A673 (cell line): ENCODE measurements around the gene CATSPERB. TPM values are rescaled to one million over a fixed set of nuclear protein-coding genes. Genes with fewer than 3 reads are reported as not detected.

Experiments used
- BruUV-seq: library from RNA; stranded (reverse); fragments of 400-500 nt; replicated peaks from 2 replicates; lab custom pipeline; 2021; lab: Mats Ljungman, UMichigan
- CTCF ChIA-PET: fragments of 300-600 bp; sonication (Branson Sonifier 250); formaldehyde crosslinking; loops from one replicate; lab custom pipeline; 2022; ENCODE audit warnings: antibody characterized with exemption; lab: Charles Lee
- POLR2A ChIA-PET: fragments of 300-600 bp; sonication (Branson Sonifier 250); formaldehyde crosslinking; loops from one replicate; lab custom pipeline; 2022; ENCODE audit warnings: antibody characterized with exemption; ENCODE audit not compliant: low non-redundant PET; lab: Charles Lee
- DNase-seq: peaks from one replicate; pipeline ENCODE4 v3.0.0-alpha.2; 2015; ENCODE audit warnings: low spot score
- H3K27ac ChIP-seq: fragments of 200-600 bp; sonication (generic); 2 replicates; pipeline ENCODE4 v1.5.1; 2016; ENCODE audit warnings: mixed run types, low read depth, mild to moderate bottlenecking, mixed read lengths, antibody characterized with exemption, low read length; ENCODE audit not compliant: poor library complexity, severe bottlenecking
- H3K27me3 ChIP-seq: fragments of 200-600 bp; sonication (generic); replicated peaks from 2 replicates; pipeline ENCODE4 v1.6.1; 2017; ENCODE audit warnings: mixed run types, low read depth, mild to moderate bottlenecking, mixed read lengths, antibody characterized with exemption, low read length; ENCODE audit not compliant: insufficient read depth, poor library complexity
- H3K36me3 ChIP-seq: fragments of 200-600 bp; sonication (generic); 2 replicates; pipeline ENCODE4 v1.6.1; 2016; ENCODE audit warnings: mixed run types, mild to moderate bottlenecking, mixed read lengths, antibody characterized with exemption, low read length; ENCODE audit not compliant: insufficient read depth, poor library complexity, severe bottlenecking
- H3K4me1 ChIP-seq: fragments of 200-600 bp; sonication (generic); 2 replicates; pipeline ENCODE4 v1.6.1; 2017; ENCODE audit warnings: mixed run types, mild to moderate bottlenecking, mixed read lengths, antibody characterized with exemption, low read length; ENCODE audit not compliant: insufficient read depth, poor library complexity, severe bottlenecking
- H3K4me3 ChIP-seq: fragments of 200-600 bp; sonication (generic); 2 replicates; pipeline ENCODE4 v1.5.1; 2016; ENCODE audit warnings: low read depth, mixed run types, mild to moderate bottlenecking, mixed read lengths, low read length; ENCODE audit not compliant: poor library complexity, severe bottlenecking
- H3K9me3 ChIP-seq: fragments of 200-600 bp; sonication (generic); 2 replicates; pipeline ENCODE4 v1.6.1; 2016; ENCODE audit warnings: mixed run types, low read depth, mild to moderate bottlenecking, mixed read lengths, antibody characterized with exemption, low read length; ENCODE audit not compliant: poor library complexity, severe bottlenecking
- EZH2 ChIP-seq: fragments of 200-600 bp; sonication (generic); IDR thresholded peaks from 2 replicates; pipeline ENCODE4 v1.6.1; 2017; ENCODE audit warnings: borderline replicate concordance, low read depth, mild to moderate bottlenecking, mixed read lengths, antibody characterized with exemption, low read length; ENCODE audit not compliant: poor library complexity, severe bottlenecking
- intact Hi-C: fragments of 100-400 bp; cut with micrococcal nuclease; formaldehyde crosslinking; loops from one replicate; pipeline ENCODE4 v1.10.0; 2022; ENCODE audit not compliant: unreplicated experiment
- total RNA-seq: library from RNA; stranded (reverse); gene quantifications from 2 replicates; pipeline ENCODE4 v1.2.3, GENCODE V29; 2021
- TF ChIP-seq, protein P1 (sequence below): fragments of 300-800, 200-600 bp; sonication (generic); conservative IDR thresholded peaks from 2 replicates; pipeline ENCODE4 v1.5.1; 2017; ENCODE audit warnings: low read depth, mild to moderate bottlenecking, antibody characterized with exemption, low read length, moderate library complexity, mixed read lengths

The CATSPERB gene
- total RNA-seq, 1 experiment from 2014 or later: not detected

DNA sequence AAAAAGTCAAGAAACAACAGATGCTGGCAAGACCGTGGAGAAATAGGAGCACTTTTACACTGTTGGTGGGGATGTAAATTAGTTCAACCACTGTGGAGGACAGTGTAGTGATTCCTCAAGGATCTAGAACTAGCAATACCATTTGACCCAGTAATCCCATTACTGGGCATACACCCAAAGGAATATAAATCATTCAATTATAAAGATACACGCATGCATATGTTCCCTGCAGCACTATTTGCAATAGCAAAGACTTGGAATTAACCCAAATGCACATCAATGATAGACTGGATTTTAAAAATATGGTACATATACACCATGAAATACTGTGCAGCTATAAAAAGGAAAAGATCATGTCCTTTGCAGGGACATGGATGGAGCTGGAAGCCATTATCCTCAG, 18.0 kb upstream of the CATSPERB start:
- no TSS peak for BruUV-seq
- intact Hi-C loops: no loop called here
- POLR2A ChIA-PET: no interaction called here

GRCh38 chr14:91748049-91748448, 16.2 kb upstream of the CATSPERB start:
- intact Hi-C loops: no loop called here
- H3K27me3 ChIP-seq: peaks cover 11% of the 10 kb centered on the region
- H3K4me3 ChIP-seq: no peak overlapping the region
- ChIA-PET POLR2A (no interaction called here), CTCF (no interaction called here)
- H3K36me3 ChIP-seq: no peaks in the 10 kb centered on the region
- BruUV-seq: no TSS peak
- no peak for DNase-seq
- TF ChIP-seq, protein P1, sequence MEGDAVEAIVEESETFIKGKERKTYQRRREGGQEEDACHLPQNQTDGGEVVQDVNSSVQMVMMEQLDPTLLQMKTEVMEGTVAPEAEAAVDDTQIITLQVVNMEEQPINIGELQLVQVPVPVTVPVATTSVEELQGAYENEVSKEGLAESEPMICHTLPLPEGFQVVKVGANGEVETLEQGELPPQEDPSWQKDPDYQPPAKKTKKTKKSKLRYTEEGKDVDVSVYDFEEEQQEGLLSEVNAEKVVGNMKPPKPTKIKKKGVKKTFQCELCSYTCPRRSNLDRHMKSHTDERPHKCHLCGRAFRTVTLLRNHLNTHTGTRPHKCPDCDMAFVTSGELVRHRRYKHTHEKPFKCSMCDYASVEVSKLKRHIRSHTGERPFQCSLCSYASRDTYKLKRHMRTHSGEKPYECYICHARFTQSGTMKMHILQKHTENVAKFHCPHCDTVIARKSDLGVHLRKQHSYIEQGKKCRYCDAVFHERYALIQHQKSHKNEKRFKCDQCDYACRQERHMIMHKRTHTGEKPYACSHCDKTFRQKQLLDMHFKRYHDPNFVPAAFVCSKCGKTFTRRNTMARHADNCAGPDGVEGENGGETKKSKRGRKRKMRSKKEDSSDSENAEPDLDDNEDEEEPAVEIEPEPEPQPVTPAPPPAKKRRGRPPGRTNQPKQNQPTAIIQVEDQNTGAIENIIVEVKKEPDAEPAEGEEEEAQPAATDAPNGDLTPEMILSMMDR: no peak
- TF ChIP-seq EZH2: no peak
- H3K27ac ChIP-seq: no peak overlapping the region
- H3K9me3 ChIP-seq: no peaks in the 10 kb centered on the region
- H3K4me1 ChIP-seq: no peaks in the 10 kb centered on the region

More for the DNA sequence above, 18.0 kb upstream of the CATSPERB start:
- DNase-seq: peak; percentile 43
- TF ChIP-seq EZH2: no peak
- TF ChIP-seq, protein P1: no peak
- H3K27me3 ChIP-seq: peaks cover 11% of the 10 kb centered on the region
- H3K27ac ChIP-seq: no peak overlapping the region
- CTCF ChIA-PET: no interaction called here
- H3K4me3 ChIP-seq: no peak overlapping the region
- H3K9me3 ChIP-seq: no peaks in the 10 kb centered on the region
- no peaks in the 10 kb centered on the region for H3K4me1 ChIP-seq
- H3K36me3 ChIP-seq: no peaks in the 10 kb centered on the region

DNA sequence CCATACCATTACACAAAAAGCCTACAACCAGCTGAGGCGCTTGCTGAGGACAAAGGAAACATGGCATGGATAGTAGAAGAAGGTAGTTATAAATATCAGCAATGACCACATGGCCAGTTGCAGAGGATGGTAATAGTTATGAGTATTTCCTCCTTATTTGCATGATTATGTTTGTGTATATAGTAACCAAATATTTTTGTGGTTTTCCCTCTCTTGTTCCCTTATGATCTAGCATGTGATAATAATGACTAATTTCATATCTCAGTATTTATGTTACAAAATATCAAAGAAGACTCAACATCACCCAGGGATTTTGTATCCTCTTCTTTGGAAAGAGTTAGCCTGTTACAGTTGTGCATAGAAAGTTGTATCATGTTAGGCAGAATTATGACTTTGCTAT, 13.5 kb upstream of the CATSPERB start:
- CTCF ChIA-PET: no interaction called here
- DNase-seq: no peak
- Histone ChIP-seq H3K36me3 (no peaks in the 10 kb centered on the region), H3K27ac (no peak overlapping the region), H3K9me3 (no peaks in the 10 kb centered on the region), H3K4me1 (no peaks in the 10 kb centered on the region), H3K27me3 (peaks cover 11% of the 10 kb centered on the region), H3K4me3 (no peak overlapping the region)
- no peak for TF ChIP-seq EZH2
- TF ChIP-seq, protein P1: no peak
- BruUV-seq: no TSS peak
- intact Hi-C loops: no loop called here
- POLR2A ChIA-PET: no interaction called here
